ENCODE results near the gene TBC1D22B.

Gene TBC1D22B

GRCh38 chr6:37237789-37238188, 19.8 kb upstream of the TBC1D22B start:
- H3K4me3 ChIP-seq: no peak overlapping the region
- no peak overlapping the region for H3K27ac ChIP-seq

GRCh38 chr6:37238381-37238780, 19.2 kb upstream of the TBC1D22B start:
- no peak overlapping the region for H3K27ac ChIP-seq

GRCh38 chr6:37239526-37239925, 18.0 kb upstream of the TBC1D22B start:
- Histone ChIP-seq H3K27ac (peak overlapping the region in 16 of 21 experiments; percentile 28 to 79 (median 48)), H3K4me3 (no peak overlapping the region)

More at GRCh38 chr6:37238381-37238780, 19.2 kb upstream of the TBC1D22B start:
- no peak overlapping the region for H3K4me3 ChIP-seq

- H3K4me3 ChIP-seq: no peak overlapping the region
- H3K27ac ChIP-seq: peak overlapping the region in 17 of 21 experiments; percentile 28 to 79 (median 48)
Measured at GRCh38 chr6:37239950-37240713, 17.4 kb upstream of the TBC1D22B start.

GRCh38 chr6:37241131-37241530, 16.4 kb upstream of the TBC1D22B start:
- H3K4me3 ChIP-seq: no peak overlapping the region
- H3K27ac ChIP-seq: peak overlapping the region in 6 of 21 experiments; percentile 6 to 81 (median 52)

- Histone ChIP-seq H3K4me3 (no peak overlapping the region), H3K27ac (peak overlapping the region in 17 of 21 experiments; percentile 6 to 85 (median 66))
Measured at GRCh38 chr6:37241775-37242428, 15.7 kb upstream of the TBC1D22B start.

GRCh38 chr6:37242429-37243052, 15.0 kb upstream of the TBC1D22B start:
- no peak overlapping the region for H3K4me3 ChIP-seq
- H3K27ac ChIP-seq: peak overlapping the region in 18 of 21 experiments; percentile 19 to 85 (median 64)

- H3K4me3 ChIP-seq: no peak overlapping the region
- H3K27ac ChIP-seq: peak overlapping the region in 17 of 21 experiments; percentile 18 to 85 (median 63)
Measured at GRCh38 chr6:37243131-37243815, 14.3 kb upstream of the TBC1D22B start.

GRCh38 chr6:37243816-37244370, 13.7 kb upstream of the TBC1D22B start:
- H3K27ac ChIP-seq: peak overlapping the region in 12 of 21 experiments; percentile 17 to 85 (median 64)
- no peak overlapping the region for H3K4me3 ChIP-seq

GRCh38 chr6:37244430-37245310, 12.9 kb upstream of the TBC1D22B start:
- peak overlapping the region in 17 of 21 experiments; percentile 6 to 85 (median 59) for H3K27ac ChIP-seq
- no peak overlapping the region for H3K4me3 ChIP-seq

GRCh38 chr6:37251211-37251780, 6.3 kb upstream of the TBC1D22B start:
- Histone ChIP-seq H3K4me3 (no peak overlapping the region), H3K27ac (no peak overlapping the region)

- no peak overlapping the region for H3K27ac ChIP-seq
- no peak overlapping the region for H3K4me3 ChIP-seq
Measured at GRCh38 chr6:37253486-37254007, 4.0 kb upstream of the TBC1D22B start.

GRCh38 chr6:37254881-37255280, 2.7 kb upstream of the TBC1D22B start:
- Histone ChIP-seq H3K4me3 (no peak overlapping the region), H3K27ac (no peak overlapping the region)

- Histone ChIP-seq H3K27ac (peak overlapping the region in 2 of 21 experiments; percentile 91 to 94), H3K4me3 (peak overlapping the region in 4 of 7 experiments; percentile 68 to 87 (median 76))
Measured at GRCh38 chr6:37256692-37257319, 766 bp upstream of the TBC1D22B start.

GRCh38 chr6:37257320-37257633, 295 bp upstream of the TBC1D22B start:
- H3K4me3 ChIP-seq: peak overlapping the region in 6 of 7 experiments; percentile 68 to 87 (median 79)
- peak overlapping the region in 8 of 21 experiments; percentile 91 to 98 (median 94) for H3K27ac ChIP-seq

- peak overlapping the region; percentile 68 to 91 (median 80) for H3K4me3 ChIP-seq
- H3K27ac ChIP-seq: peak overlapping the region in 20 of 21 experiments; percentile 80 to 99 (median 92)
Measured at GRCh38 chr6:37258405-37259105, 983 bp downstream of the TBC1D22B start.

- Histone ChIP-seq H3K4me3 (peak overlapping the region in 1 of 7 experiments; percentile 68), H3K27ac (peak overlapping the region in 9 of 21 experiments; percentile 6 to 99 (median 91))
Measured at GRCh38 chr6:37259191-37259590, 1.6 kb downstream of the TBC1D22B start.

Data from skin epidermis (tissue), 12 donors.